ENCODE results near the gene TFAP2D.

TFAP2D gene

GRCh38 chr6:50720623-50721022 lies 7.3 kb downstream of the TFAP2D start:
- no peak overlapping the region for H3K4me3 ChIP-seq (ENCODE audit: low read depth in 1 of 2, low read length in 1 of 2)
- peaks cover 98% of the 10 kb centered on the region for H3K27me3 ChIP-seq
- no peaks in the 10 kb centered on the region for H3K9me3 ChIP-seq
- no peak overlapping the region for H3K27ac ChIP-seq
- TF ChIP-seq CTCF (IDR thresholded peaks at IDR 0.05), result no peak
- no peaks in the 10 kb centered on the region for H3K4me1 ChIP-seq (ENCODE audit: control insufficient read depth in 1 of 2, insufficient read depth in 1 of 2, low read depth in 1 of 2, low read length in 1 of 2)
- no peaks in the 10 kb centered on the region for H3K36me3 ChIP-seq

DNA sequence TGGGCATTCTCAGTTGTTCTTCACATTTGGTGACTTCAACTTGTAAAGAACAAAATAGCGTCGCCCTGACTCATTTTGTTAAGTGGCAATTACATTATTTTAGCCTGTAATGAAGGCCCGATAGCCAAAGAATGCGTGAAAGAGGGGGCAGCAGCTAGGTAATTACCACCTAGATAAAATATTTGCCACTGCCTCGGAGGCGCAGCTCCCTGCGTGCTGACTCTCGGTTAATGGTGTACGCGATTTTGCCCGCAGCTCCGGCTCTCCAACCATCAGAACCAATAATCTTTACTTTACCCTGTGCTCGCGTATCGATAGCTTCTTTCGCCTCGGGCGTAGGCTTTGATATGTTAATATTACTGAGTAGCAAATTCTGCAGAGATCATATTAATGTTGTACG lies 8.7 kb downstream of the TFAP2D start:
- TF ChIP-seq CTCF (IDR thresholded peaks at IDR 0.05), result no peak
- no peak overlapping the region for H3K27ac ChIP-seq
- H3K4me1 ChIP-seq (ENCODE audit: control insufficient read depth in 1 of 2, insufficient read depth in 1 of 2, low read depth in 1 of 2, low read length in 1 of 2), result no peaks in the 10 kb centered on the region
- H3K9me3 ChIP-seq, result no peaks in the 10 kb centered on the region
- H3K36me3 ChIP-seq, result no peaks in the 10 kb centered on the region
- no peak overlapping the region for H3K4me3 ChIP-seq (ENCODE audit: low read depth in 1 of 2, low read length in 1 of 2)
- peaks cover 98% of the 10 kb centered on the region for H3K27me3 ChIP-seq

GRCh38 chr6:50722829-50723554 lies 9.7 kb downstream of the TFAP2D start:
- Histone ChIP-seq H3K27ac (no peak overlapping the region), H3K27me3 (peaks cover 88% of the 10 kb centered on the region), H3K4me1 (ENCODE audit: control insufficient read depth in 1 of 2, insufficient read depth in 1 of 2, low read depth in 1 of 2, low read length in 1 of 2) (no peaks in the 10 kb centered on the region), H3K36me3 (no peaks in the 10 kb centered on the region), H3K9me3 (no peaks in the 10 kb centered on the region), H3K4me3 (ENCODE audit: low read depth in 1 of 2, low read length in 1 of 2) (no peak overlapping the region)
- no peak for TF ChIP-seq CTCF (IDR thresholded peaks at IDR 0.05)

DNA sequence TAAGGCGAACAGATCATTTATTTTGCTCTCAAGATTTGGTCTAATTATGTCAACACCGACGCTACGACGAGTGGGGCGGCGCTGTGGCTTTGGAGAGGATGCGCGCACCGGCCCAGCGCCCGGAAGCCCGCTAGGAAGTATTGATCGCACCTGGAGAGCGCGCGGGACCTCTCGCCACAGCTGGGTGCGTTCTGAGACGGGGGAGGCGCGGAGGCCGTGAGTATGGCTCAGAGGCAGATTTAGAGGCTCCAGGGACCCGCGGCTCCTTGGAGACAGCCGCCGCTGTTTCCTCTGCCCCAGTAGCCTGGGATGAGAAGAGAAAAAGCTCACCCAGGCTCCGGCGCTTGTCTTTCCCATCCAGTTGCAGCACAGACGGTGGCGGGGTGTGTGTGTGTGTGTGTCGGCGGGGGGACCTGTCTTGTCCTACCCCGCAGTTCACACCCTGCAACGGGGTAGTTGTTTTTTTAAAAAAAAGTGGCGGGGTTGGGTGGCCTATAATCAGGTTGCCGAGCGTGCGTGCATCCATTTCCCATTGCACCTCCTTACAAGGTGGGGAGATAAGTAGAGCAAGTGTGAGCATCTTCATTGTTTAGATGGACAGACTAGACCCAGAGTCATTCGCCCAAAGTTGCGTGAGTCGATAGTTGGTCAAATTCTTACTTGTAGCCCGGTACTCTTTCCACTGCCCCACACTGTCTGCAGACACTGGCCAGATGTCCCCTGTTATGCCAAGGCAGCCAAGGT lies 11.2 kb downstream of the TFAP2D start:
- no peak overlapping the region for H3K4me3 ChIP-seq (ENCODE audit: low read depth in 1 of 2, low read length in 1 of 2)
- no peak overlapping the region for H3K27ac ChIP-seq
- H3K36me3 ChIP-seq, result no peaks in the 10 kb centered on the region
- peaks cover 74% of the 10 kb centered on the region for H3K27me3 ChIP-seq
- H3K9me3 ChIP-seq, result no peaks in the 10 kb centered on the region
- no peak for TF ChIP-seq CTCF (IDR thresholded peaks at IDR 0.05)
- no peaks in the 10 kb centered on the region for H3K4me1 ChIP-seq (ENCODE audit: control insufficient read depth in 1 of 2, insufficient read depth in 1 of 2, low read depth in 1 of 2, low read length in 1 of 2)

GRCh38 chr6:50734488-50734887 lies 21.2 kb downstream of the TFAP2D start:
- no peak overlapping the region for H3K4me3 ChIP-seq (ENCODE audit: low read depth in 1 of 2, low read length in 1 of 2)
- H3K36me3 ChIP-seq, result no peaks in the 10 kb centered on the region
- no peak overlapping the region for H3K27ac ChIP-seq
- TF ChIP-seq CTCF (IDR thresholded peaks at IDR 0.05), result no peak
- H3K4me1 ChIP-seq (ENCODE audit: control insufficient read depth in 1 of 2, insufficient read depth in 1 of 2, low read depth in 1 of 2, low read length in 1 of 2), result no peaks in the 10 kb centered on the region
- H3K9me3 ChIP-seq, result no peaks in the 10 kb centered on the region
- no peaks in the 10 kb centered on the region for H3K27me3 ChIP-seq

Data from neutrophil (primary cell).